HCT116 (cell line): Measurements from ENCODE around the gene B4GALNT3.

Experiments
- ELF1 ChIP-seq: IDR thresholded peaks from 2 replicates; pipeline ENCODE4 v1.6.1; 2012; ENCODE audit warnings: low read depth, borderline replicate concordance
- EZH2 ChIP-seq: fragments of 200-600 bp; sonication (generic); IDR thresholded peaks from 2 replicates; pipeline ENCODE4 v1.6.1; 2017; ENCODE audit warnings: antibody characterized with exemption, mixed run types
- EZH2phosphoT487 ChIP-seq: fragments of 200-600 bp; IDR thresholded peaks from 2 replicates; pipeline ENCODE4 v1.6.1; 2018; ENCODE audit warnings: antibody characterized with exemption, borderline replicate concordance
- JUND ChIP-seq: IDR thresholded peaks from 2 replicates; pipeline ENCODE4 v1.6.1; 2012
- POLR2A ChIP-seq: IDR thresholded peaks from 2 replicates; pipeline ENCODE4 v1.7.0; 2011; ENCODE audit warnings: borderline replicate concordance; ENCODE audit not compliant: insufficient read depth, insufficient read length; ENCODE audit errors: extremely low read depth
- POLR2AphosphoS5 ChIP-seq: IDR thresholded peaks from 2 replicates; pipeline ENCODE4 v1.6.1; 2011; ENCODE audit warnings: mild to moderate bottlenecking, low read depth, low read length, moderate library complexity
- RAD21 ChIP-seq: IDR thresholded peaks from 2 replicates; pipeline ENCODE4 v1.6.1; 2012; ENCODE audit warnings: low read depth, mild to moderate bottlenecking
- REST ChIP-seq: IDR thresholded peaks from 2 replicates; pipeline ENCODE4 v1.6.1; 2012; ENCODE audit warnings: low read depth
- SP1 ChIP-seq: IDR thresholded peaks from 2 replicates; pipeline ENCODE4 v1.6.1; 2012; ENCODE audit warnings: low read depth
- YY1 ChIP-seq: IDR thresholded peaks from 2 replicates; pipeline ENCODE4 v1.6.1; 2011; ENCODE audit warnings: low read length, low read depth, moderate library complexity, mild to moderate bottlenecking; ENCODE audit not compliant: insufficient replicate concordance; ENCODE audit errors: extremely low read depth
- ZNF274 ChIP-seq: fragments of 200-500 bp; sonication (Bioruptor generic); IDR thresholded peaks from 2 replicates; pipeline ENCODE4 v1.6.1; 2014; ENCODE audit warnings: mild to moderate bottlenecking, low read depth, low read length, inconsistent platforms
- TF ChIP-seq, protein P1 (sequence below), 3 experiments: fragments of 200-600 bp in 1 of 3; sonication (generic) in 1 of 3; IDR thresholded peaks in 2 of 3; conservative IDR thresholded peaks in 1 of 3; 2 replicates each; pipeline ENCODE4 v1.5.1; 2012 to 2017; ENCODE audit warnings: low read depth in 2 of 3, low read length in 2 of 3, antibody characterized with exemption in 1 of 3, borderline replicate concordance in 1 of 3, control low read depth in 1 of 3, mild to moderate bottlenecking in 1 of 3, mixed read lengths in 1 of 3, mixed run types in 1 of 3, moderate library complexity in 1 of 3; ENCODE audit not compliant: insufficient read depth in 1 of 3
- TF ChIP-seq, protein P2 (sequence below): IDR thresholded peaks from 2 replicates; pipeline ENCODE4 v1.6.1; 2012

GRCh38 chr12:531951-532585 lies 72.3 kb downstream of the B4GALNT3 start:
- TF ChIP-seq, protein P1, sequence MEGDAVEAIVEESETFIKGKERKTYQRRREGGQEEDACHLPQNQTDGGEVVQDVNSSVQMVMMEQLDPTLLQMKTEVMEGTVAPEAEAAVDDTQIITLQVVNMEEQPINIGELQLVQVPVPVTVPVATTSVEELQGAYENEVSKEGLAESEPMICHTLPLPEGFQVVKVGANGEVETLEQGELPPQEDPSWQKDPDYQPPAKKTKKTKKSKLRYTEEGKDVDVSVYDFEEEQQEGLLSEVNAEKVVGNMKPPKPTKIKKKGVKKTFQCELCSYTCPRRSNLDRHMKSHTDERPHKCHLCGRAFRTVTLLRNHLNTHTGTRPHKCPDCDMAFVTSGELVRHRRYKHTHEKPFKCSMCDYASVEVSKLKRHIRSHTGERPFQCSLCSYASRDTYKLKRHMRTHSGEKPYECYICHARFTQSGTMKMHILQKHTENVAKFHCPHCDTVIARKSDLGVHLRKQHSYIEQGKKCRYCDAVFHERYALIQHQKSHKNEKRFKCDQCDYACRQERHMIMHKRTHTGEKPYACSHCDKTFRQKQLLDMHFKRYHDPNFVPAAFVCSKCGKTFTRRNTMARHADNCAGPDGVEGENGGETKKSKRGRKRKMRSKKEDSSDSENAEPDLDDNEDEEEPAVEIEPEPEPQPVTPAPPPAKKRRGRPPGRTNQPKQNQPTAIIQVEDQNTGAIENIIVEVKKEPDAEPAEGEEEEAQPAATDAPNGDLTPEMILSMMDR (IDR thresholded peaks at IDR 0.05 in 2 of 3, conservative IDR thresholded peaks at IDR 0.05 in 1 of 3; ENCODE audit: borderline replicate concordance in 1 of 3, insufficient read depth in 1 of 3, low read depth in 2 of 3, low read length in 2 of 3) = no peak
- TF ChIP-seq POLR2AphosphoS5 (no peak), POLR2A (no peak), EZH2 (no peak), RAD21 (no peak), ZNF274 (no peak), REST (no peak), SP1 (no peak), ELF1 (no peak), YY1 (no peak), JUND (no peak), EZH2phosphoT487 (no peak)
- TF ChIP-seq, protein P2, sequence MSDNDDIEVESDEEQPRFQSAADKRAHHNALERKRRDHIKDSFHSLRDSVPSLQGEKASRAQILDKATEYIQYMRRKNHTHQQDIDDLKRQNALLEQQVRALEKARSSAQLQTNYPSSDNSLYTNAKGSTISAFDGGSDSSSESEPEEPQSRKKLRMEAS = no peak
